ENCODE results near the gene CORO1A. TPM values are rescaled to one million over a fixed set of nuclear protein-coding genes. Genes with fewer than 3 reads are reported as not detected.

The CORO1A gene
- 2.0 to 3.3 TPM (median 3.0 TPM) in 5 replicates for total RNA-seq (2022; extraction: Qiagen RNA extraction)

GRCh38 chr16:30183233-30184095, at the start of gene CORO1A:
TSS of gene CORO1A (plus strand) at chr16:30183602. CDS start at chr16:30185210, 1,608 bp downstream.

GRCh38 chr16:30193615-30194014, 10.2 kb downstream of the CORO1A start, which contains the start of the genes BOLA2B and SLX1A:
TSS of gene BOLA2B (minus strand) at chr16:30193666. CDS start at chr16:30193595, 71 bp downstream.
TSS of gene SLX1A (plus strand) at chr16:30193875. CDS start at chr16:30194085, 210 bp downstream.

GRCh38 chr16:30199049-30199448, 15.6 kb downstream of the CORO1A start, which contains the start of gene SULT1A3:
TSS of gene SULT1A3 (plus strand) at chr16:30199255. CDS start at chr16:30200729, 1,474 bp downstream.

Other genes starting within 250 kb of the CORO1A start
- gene TMEM219, start 221.5 kb upstream of the CORO1A start, total RNA-seq (2022; extraction: Qiagen RNA extraction): 89.3 to 94.5 TPM (median 91.1 TPM) in 5 replicates
- 20.5 to 33.5 TPM (median 31.0 TPM) in 5 replicates for gene TAOK2, start 209.7 kb upstream of the CORO1A start, total RNA-seq (2022; extraction: Qiagen RNA extraction)
- 14.7 to 16.6 TPM (median 15.4 TPM) in 5 replicates for gene HIRIP3, start 188.0 kb upstream of the CORO1A start, total RNA-seq (2022; extraction: Qiagen RNA extraction)
- 112 to 117 TPM (median 114 TPM) in 5 replicates for gene INO80E, start 187.4 kb upstream of the CORO1A start, total RNA-seq (2022; extraction: Qiagen RNA extraction)
- gene DOC2A, start 172.6 kb upstream of the CORO1A start, total RNA-seq (2022; extraction: Qiagen RNA extraction): 1.5 to 2.4 TPM (median 1.9 TPM) in 5 replicates
- not detected in 5 replicates for gene C16orf92, start 160.4 kb upstream of the CORO1A start, total RNA-seq (2022; extraction: Qiagen RNA extraction)
- gene TLCD3B, start 152.3 kb upstream of the CORO1A start, total RNA-seq (2022; extraction: Qiagen RNA extraction): 0.14 to 0.31 TPM (median 0.22 TPM) in 5 replicates
- 1,418 to 1,815 TPM (median 1,742 TPM) in 5 replicates for gene ALDOA, start 117.8 kb upstream of the CORO1A start, total RNA-seq (2022; extraction: Qiagen RNA extraction)
- gene PPP4C, start 107.6 kb upstream of the CORO1A start, total RNA-seq (2022; extraction: Qiagen RNA extraction): 114 to 146 TPM (median 142 TPM) in 5 replicates
- 0.12 to 0.42 TPM (median 0.29 TPM) in 5 replicates for gene TBX6, start 91.7 kb upstream of the CORO1A start, total RNA-seq (2022; extraction: Qiagen RNA extraction)
- gene YPEL3, start 87.4 kb upstream of the CORO1A start, total RNA-seq (2022; extraction: Qiagen RNA extraction): 4.7 to 8.8 TPM (median 7.5 TPM) in 5 replicates
- 1.1 to 1.7 TPM (median 1.2 TPM) in 5 replicates for gene GDPD3, start 70.1 kb upstream of the CORO1A start, total RNA-seq (2022; extraction: Qiagen RNA extraction)
- 34.5 to 37.6 TPM (median 36.5 TPM) in 5 replicates for gene MAPK3, start 60.4 kb upstream of the CORO1A start, total RNA-seq (2022; extraction: Qiagen RNA extraction)
- 145 to 190 TPM (median 152 TPM) in 5 replicates for gene BOLA2B, start 10.1 kb downstream of the CORO1A start, total RNA-seq (2022; extraction: Qiagen RNA extraction)
- gene SLX1A, start 10.3 kb downstream of the CORO1A start, total RNA-seq (2022; extraction: Qiagen RNA extraction): 3.4 to 20.4 TPM (median 6.7 TPM) in 5 replicates
- gene SULT1A3, start 15.7 kb downstream of the CORO1A start, total RNA-seq (2022; extraction: Qiagen RNA extraction): 3.1 to 8.8 TPM (median 5.6 TPM) in 5 replicates
- gene NPIPB13, start 64.9 kb downstream of the CORO1A start, total RNA-seq (2022; extraction: Qiagen RNA extraction): 1.7 to 3.4 TPM (median 2.9 TPM) in 5 replicates
- gene CD2BP2, start 171.7 kb downstream of the CORO1A start, total RNA-seq (2022; extraction: Qiagen RNA extraction): 63.4 to 68.7 TPM (median 64.9 TPM) in 5 replicates
- gene TBC1D10B, start 186.9 kb downstream of the CORO1A start, total RNA-seq (2022; extraction: Qiagen RNA extraction): 19.6 to 32.4 TPM (median 31.4 TPM) in 5 replicates
- 0.41 to 0.97 TPM (median 0.53 TPM) in 3 of 5 replicates, not detected in the others for gene MYL11, start 191.2 kb downstream of the CORO1A start, total RNA-seq (2022; extraction: Qiagen RNA extraction)
- gene SEPTIN1, start 199.0 kb downstream of the CORO1A start, total RNA-seq (2022; extraction: Qiagen RNA extraction): 0.87 to 2.8 TPM (median 2.3 TPM) in 5 replicates
- 11.5 to 13.9 TPM (median 13.3 TPM) in 5 replicates for gene ZNF48, start 211.8 kb downstream of the CORO1A start, total RNA-seq (2022; extraction: Qiagen RNA extraction)
- 3.2 to 4.3 TPM (median 4.2 TPM) in 5 replicates for gene ZNF771, start 224.0 kb downstream of the CORO1A start, total RNA-seq (2022; extraction: Qiagen RNA extraction)
- 98.5 to 114 TPM (median 109 TPM) in 5 replicates for gene DCTPP1, start 246.4 kb downstream of the CORO1A start, total RNA-seq (2022; extraction: Qiagen RNA extraction)